NCI-H146 (cell line): ENCODE measurements around the gene MAZ.
"Not testable (repeated sequence)": the region's sequence is repeated elsewhere in the genome, so short reads cannot be mapped to it uniquely, and the experiment has no call there.

ENCODE experiments used
- DNase-seq: peaks from one replicate; lab custom pipeline; 2025; lab: John Stamatoyannopoulos, UW

The MAZ gene

GRCh38 chr16:29784901-29785500 is 21.3 kb upstream of the MAZ start:
- no peak for DNase-seq

DNA sequence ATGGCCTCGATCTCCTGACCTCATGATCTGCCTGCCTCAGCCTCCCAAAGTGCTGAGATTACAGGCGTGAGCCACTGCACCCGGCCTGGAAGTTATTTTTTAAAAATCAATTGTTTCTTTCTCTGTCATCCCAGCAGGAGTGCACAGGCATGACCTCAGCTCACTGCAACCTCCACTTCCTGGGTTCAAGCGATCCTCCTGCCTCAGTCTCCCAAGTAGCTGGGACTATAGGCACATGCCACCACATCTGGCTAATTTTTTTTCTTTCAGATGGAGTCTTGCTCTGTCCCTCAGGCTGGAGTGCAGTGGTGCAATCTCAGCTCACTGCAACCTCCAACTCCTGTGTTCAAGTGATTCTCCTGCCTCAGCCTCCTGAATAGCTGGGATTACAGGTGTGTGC is 19.2 kb upstream of the MAZ start:
- DNase-seq: not testable (repeated sequence)

DNA sequence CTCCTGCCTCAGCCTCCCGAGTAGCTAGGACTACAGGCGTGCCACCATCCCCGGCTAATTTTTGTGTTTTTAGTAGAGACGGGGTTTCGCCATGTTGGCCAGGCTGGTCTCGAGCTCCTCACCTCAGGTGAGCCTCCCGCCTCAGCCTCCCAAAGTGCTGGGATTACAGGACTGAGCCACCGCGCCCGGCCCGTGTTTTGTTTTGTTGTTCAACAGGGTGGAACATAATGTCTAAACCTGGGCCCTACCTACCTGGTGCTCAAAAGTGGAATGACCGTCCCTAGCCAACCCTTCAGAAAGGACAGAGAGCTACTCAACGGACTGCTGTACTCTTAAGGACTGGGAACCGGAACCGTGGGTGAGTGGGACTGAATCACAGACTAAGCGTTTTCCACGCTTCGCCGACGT is 16.6 kb upstream of the MAZ start:
- peak; percentile 63 for DNase-seq

DNA sequence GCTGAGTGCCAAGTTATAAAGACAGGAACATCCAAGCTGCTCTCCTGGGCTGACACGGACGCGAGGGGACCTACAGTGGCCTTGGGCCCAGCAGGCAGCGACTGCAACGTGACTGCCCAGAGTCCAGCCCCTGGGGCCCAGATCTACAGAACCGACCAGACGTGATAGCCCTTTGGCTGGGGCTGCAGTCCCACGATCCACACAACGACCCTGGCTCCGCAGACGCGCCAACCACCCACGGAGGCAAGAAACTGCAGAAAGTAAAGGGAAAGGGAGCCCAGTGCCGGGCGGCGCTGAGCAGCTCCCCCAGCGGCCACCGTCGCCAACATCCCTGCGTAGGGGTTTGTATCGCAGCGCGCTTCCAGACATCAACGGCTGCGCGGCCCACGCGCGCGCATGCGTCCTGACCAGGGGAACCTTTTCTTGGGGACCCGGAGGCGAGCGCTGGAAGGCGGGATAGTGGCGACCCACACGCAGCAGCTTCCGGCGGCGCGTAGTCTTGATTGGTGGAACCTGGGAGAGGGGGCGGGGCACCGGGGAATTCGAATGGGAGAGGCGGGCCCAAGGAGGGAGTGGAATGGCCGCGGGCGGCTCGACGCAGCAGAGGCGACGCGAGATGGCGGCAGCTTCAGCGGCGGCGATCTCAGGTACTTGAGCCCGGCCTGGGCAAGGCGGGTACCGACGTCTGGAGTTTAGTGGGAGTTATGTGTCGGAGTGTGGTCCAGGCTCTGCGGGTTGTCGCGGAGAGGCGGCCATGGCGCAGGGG is 16.0 kb upstream of the MAZ start, which contains the start of gene KIF22:
Gene KIF22, plus strand, starts transcription at position 569 of the 766 bp plus-strand sequence. Its CDS starts 9 bp downstream, at position 578.
- DNase-seq: peak; percentile 100

DNA sequence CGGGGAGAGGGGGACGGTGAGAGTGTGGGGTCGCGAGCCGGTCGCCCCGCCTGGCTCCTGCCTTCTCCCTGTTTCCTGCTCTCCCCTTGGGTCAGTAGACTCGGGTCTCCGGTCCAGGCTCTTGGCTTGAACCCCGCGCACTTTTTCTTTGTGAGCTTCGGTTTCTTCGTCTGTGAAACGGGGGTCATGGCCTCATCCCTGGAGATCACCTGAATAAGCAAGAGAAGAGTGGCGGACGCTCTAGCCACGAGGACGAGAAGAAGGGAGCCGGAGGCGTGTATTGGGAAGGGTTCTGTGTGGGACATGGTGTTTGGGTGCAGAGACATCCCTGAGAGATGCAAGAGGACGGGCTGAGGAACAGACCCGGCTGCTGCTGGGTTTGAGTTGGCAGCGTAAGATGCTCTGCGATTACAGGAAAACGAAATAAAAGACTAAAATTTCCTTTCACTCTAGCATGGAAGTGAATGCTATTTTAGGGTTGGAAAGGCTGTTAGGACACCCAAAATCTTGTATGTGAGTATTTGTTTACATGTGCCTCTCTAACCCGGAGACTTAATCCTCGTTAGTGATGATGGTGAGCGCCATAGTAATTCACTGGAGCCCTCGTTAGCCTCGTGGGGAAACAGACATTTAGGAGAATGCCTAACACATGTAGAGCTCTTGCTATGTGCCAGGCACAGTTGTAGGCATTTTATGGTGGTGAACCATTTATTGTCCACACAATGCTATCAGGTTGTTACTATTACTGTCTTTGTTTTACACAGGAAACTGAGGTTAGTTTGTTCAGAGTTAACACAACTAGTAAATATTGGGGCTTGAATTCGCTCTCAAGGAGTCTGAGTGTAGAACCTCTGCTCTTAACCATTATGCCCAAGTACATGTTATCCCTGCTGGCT is 15.1 kb upstream of the MAZ start:
- DNase-seq: peak; percentile 49

- DNase-seq: no peak
These were observed 14.2 kb upstream of the MAZ start for GRCh38 chr16:29791845-29792807.

DNA sequence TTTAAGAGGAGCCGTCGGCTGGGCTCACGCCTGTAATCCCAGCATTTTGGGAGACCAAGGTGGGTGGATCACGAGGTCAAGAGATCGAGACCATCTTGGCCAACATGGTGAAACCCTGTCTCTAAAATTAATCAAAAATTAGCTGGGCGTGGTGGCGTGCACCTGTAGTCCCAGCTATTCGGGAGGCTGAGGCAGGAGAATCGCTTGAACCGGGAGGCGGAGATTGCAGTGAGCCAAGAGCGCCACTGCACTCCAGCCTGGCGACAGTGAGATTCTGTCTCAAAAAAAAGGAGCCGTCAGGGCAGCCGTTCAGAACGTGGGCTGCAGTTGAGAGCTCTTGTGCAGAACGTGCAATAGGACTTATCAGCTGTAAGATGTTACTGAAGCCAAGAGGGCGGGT is 13.2 kb upstream of the MAZ start:
- not testable (repeated sequence) for DNase-seq

DNA sequence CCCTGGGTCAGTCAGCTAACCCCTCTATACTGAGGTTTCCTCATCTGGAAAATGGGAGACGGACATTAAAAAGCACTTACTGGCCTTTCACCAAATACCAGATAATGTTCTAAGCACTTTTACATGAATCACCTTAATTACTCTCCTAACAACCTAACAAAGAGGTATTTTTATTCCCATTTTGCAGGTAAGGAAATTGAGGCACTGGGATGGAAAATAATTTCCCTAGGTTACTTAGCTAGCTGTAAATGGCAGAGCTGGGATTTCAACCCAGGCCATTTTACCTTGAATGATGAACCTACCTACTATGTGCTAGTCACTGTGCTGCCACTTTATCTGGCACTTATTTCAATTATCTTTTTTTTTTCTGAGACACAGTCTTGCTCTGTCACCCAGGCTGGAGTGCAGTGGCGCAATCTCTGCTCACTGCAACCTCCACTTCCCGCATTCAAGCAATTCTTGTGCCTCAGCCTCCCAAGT is 12.1 kb upstream of the MAZ start:
- no peak for DNase-seq

- DNase-seq: no peak
These were observed 3.9 kb upstream of the MAZ start for GRCh38 chr16:29802416-29802935.

GRCh38 chr16:29804020-29804419 is 2.3 kb upstream of the MAZ start:
- no peak for DNase-seq

DNA sequence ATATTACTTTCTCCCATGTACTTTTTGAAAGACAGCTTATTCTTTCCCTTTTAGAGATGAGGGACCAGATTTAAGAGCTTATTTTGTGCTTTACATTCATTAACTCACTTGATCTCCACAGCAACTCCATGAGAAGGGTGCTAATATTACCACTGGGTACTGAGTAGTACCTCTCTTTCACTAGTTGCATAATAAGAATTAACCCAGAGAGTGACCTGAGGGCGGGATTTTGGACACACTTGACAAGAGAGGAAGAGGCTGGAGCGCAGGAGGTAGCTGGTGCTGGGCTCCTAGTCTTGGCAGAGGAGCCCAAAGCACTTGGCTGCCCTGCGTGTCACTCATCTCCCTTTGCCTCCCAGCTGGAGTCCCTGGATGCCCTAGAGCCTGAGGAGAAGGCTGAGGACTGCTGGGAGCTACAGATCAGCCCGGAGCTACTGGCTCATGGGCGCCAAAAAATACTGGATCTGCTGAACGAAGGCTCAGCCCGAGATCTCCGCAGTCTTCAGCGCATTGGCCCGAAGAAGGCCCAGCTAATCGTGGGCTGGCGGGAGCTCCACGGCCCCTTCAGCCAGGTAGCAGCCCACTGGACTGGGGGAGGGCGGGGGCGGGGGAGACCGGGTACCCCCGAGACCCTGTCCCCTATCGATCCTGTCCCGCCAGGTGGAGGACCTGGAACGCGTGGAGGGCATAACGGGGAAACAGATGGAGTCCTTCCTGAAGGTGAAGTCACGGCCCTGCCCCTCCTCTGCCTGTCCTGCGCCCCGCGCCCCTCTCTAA is 1.7 kb upstream of the MAZ start:
- peak; percentile 77 for DNase-seq

GRCh38 chr16:29805232-29806098 is 864 bp upstream of the MAZ start:
- DNase-seq: peak; percentile 100

GRCh38 chr16:29806641-29807425 is 504 bp downstream of the MAZ start:
- peak; percentile 99 for DNase-seq

DNA sequence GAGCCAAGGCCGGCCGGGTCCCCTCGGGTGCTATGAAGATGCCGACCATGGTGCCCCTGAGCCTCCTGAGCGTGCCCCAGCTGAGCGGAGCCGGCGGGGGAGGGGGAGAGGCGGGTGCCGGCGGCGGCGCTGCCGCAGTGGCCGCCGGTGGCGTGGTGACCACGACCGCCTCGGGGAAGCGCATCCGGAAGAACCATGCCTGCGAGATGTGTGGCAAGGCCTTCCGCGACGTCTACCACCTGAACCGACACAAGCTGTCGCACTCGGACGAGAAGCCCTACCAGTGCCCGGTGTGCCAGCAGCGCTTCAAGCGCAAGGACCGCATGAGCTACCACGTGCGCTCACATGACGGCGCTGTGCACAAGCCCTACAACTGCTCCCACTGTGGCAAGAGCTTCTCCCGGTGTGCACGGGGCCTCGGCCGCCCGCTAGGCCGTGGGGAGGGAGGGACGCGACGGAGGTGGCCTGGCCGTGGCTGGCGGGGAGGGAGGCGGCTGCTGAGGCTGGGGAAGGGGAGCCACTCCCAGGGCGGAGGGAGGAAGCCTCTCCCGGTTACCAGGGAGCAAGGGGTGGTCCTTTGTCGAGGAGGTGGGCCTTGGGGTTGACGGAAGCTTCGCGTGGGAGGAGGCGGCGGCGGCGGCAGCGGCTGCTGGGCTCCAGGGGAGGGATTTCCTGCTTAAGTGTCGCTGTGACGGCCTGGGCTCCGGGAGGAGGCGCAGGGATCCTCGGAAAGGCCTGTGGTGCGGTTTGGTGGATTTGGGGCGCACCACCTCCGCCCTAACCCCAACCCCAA is 1.3 kb downstream of the MAZ start:
- peak; percentile 96 for DNase-seq

DNA sequence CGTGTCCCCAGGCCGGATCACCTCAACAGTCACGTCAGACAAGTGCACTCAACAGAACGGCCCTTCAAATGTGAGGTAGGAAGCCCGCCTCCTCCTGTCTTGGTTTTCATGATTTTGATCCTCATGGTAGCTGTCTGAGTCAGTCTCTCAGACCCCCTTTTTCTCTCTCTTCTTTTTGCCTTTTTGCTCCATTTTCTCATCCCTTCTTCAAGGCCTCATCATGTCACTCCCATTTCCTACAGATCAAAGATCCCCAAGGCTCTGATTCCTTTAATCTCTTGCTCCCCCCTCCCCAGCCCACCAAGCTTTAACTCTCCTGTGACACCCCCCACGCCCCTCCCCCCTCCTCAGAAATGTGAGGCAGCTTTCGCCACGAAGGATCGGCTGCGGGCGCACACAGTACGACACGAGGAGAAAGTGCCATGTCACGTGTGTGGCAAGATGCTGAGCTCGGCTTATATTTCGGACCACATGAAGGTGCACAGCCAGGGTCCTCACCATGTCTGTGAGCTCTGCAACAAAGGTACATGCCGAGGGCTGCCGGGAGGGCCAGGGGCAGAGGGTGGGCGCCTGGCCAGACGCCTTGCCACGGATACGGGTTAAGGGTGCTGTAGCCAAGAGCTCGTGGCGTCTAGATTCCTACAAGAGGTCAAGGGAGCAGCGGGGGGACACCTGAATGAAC is 2.0 kb downstream of the MAZ start:
- DNase-seq: no peak

- no peak for DNase-seq
These were observed 2.9 kb downstream of the MAZ start for GRCh38 chr16:29809031-29809747.
